GM10266 (cell line): ENCODE results near the gene PODN.

Experiments used
- DNase-seq: peaks from one replicate; pipeline ENCODE4 v3.0.0; 2012; ENCODE audit errors: extremely low spot score
- CTCF ChIP-seq: IDR thresholded peaks from 2 replicates; pipeline ENCODE4 v1.5.1; 2012; ENCODE audit warnings: mild to moderate bottlenecking, low read depth; ENCODE audit not compliant: control insufficient read depth, insufficient read depth; ENCODE audit errors: missing control alignments

The PODN gene

GRCh38 chr1:53083636-53084588, 21.9 kb downstream of the PODN start:
- TF ChIP-seq CTCF, result no peak
- no peak for DNase-seq

- no peak for DNase-seq
Measured at GRCh38 chr1:53084589-53084971, 22.6 kb downstream of the PODN start.

GRCh38 chr1:53085405-53085804, 23.4 kb downstream of the PODN start:
- DNase-seq, result no peak
- no peak for TF ChIP-seq CTCF

More at GRCh38 chr1:53084589-53084971, 22.6 kb downstream of the PODN start:
- TF ChIP-seq CTCF, result no peak

- no peak for DNase-seq
Measured at GRCh38 chr1:53086491-53087070, 24.6 kb downstream of the PODN start.

GRCh38 chr1:53087332-53088285, 25.6 kb downstream of the PODN start:
- no peak for TF ChIP-seq CTCF
- DNase-seq, result no peak

More at GRCh38 chr1:53086491-53087070, 24.6 kb downstream of the PODN start:
- TF ChIP-seq CTCF, result no peak

- DNase-seq, result no peak
- no peak for TF ChIP-seq CTCF
Measured at GRCh38 chr1:53088616-53089300, 26.7 kb downstream of the PODN start.
